HepG2 (cell line): ENCODE data around the gene RAB29. TPM values are rescaled to one million over a fixed set of nuclear protein-coding genes. Genes with fewer than 3 reads are reported as not detected.

Experiments used
- ARID3A ChIP-seq: IDR thresholded peaks from 2 replicates; pipeline ENCODE4 v1.6.1; 2012; ENCODE audit warnings: low read depth, low read length, improper control_type of control experiment
- CHCHD3 ChIP-seq: sonication (generic); formaldehyde crosslinking; IDR thresholded peaks from 2 replicates; pipeline ENCODE4 v1.8.0; 2022; ENCODE audit warnings: mild to moderate bottlenecking, missing genetic modification reagents, moderate library complexity
- FIP1L1 ChIP-seq: fragments of 200-400 bp; formaldehyde crosslinking; IDR thresholded peaks from 2 replicates; pipeline ENCODE4 v1.6.1; 2018; ENCODE audit warnings: low read depth, mild to moderate bottlenecking, low read length, moderate library complexity, borderline replicate concordance; ENCODE audit not compliant: insufficient read depth
- FOXK1 ChIP-seq: sonication (generic); formaldehyde crosslinking; IDR thresholded peaks from 2 replicates; pipeline ENCODE4 v1.4.0; 2020; ENCODE audit warnings: low read depth, missing genetic modification reagents, borderline replicate concordance
- MYNN ChIP-seq: sonication (generic); formaldehyde crosslinking; IDR thresholded peaks from 2 replicates; pipeline ENCODE4 v1.4.0; 2020; ENCODE audit warnings: mild to moderate bottlenecking, low read depth, missing genetic modification reagents
- NR0B2 ChIP-seq: sonication (generic); formaldehyde crosslinking; IDR thresholded peaks from 2 replicates; pipeline ENCODE4 v1.4.0; 2020; ENCODE audit warnings: mild to moderate bottlenecking, missing genetic modification reagents
- PHB2 ChIP-seq: fragments of 450-650 bp; IDR thresholded peaks from 2 replicates; pipeline ENCODE4 v1.6.1; 2018; ENCODE audit not compliant: partially characterized antibody
- PHF21A ChIP-seq: sonication (generic); formaldehyde crosslinking; IDR thresholded peaks from 2 replicates; pipeline ENCODE4 v1.5.0; 2020; ENCODE audit warnings: mild to moderate bottlenecking, missing genetic modification reagents
- PHF5A ChIP-seq: IDR thresholded peaks from one replicate; pipeline ENCODE4 v1.6.1; 2018; ENCODE audit warnings: low read depth, missing genetic modification reagents; ENCODE audit not compliant: unreplicated experiment
- TGIF2 ChIP-seq: IDR thresholded peaks from 2 replicates; pipeline ENCODE4 v1.6.1; 2016; ENCODE audit warnings: control low read depth, missing compliant biosample characterization
- ZNF460 ChIP-seq: sonication (generic); formaldehyde crosslinking; IDR thresholded peaks from 2 replicates; pipeline ENCODE4 v1.5.1; 2020; ENCODE audit warnings: missing genetic modification reagents, mild to moderate bottlenecking, borderline replicate concordance
- ZNF567 ChIP-seq: sonication (generic); formaldehyde crosslinking; IDR thresholded peaks from 2 replicates; pipeline ENCODE4 v1.8.1; 2023; ENCODE audit warnings: mild to moderate bottlenecking, missing genetic modification reagents, borderline replicate concordance
- ZNF616 ChIP-seq: sonication (generic); formaldehyde crosslinking; IDR thresholded peaks from 2 replicates; pipeline ENCODE4 v1.5.0; 2020; ENCODE audit warnings: low read depth, mild to moderate bottlenecking, missing genetic modification reagents
- ZNF619 ChIP-seq: sonication (generic); formaldehyde crosslinking; IDR thresholded peaks from 2 replicates; pipeline ENCODE4 v1.4.0; 2020; ENCODE audit warnings: mild to moderate bottlenecking, missing genetic modification reagents
- ZNF687 ChIP-seq: sonication (generic); formaldehyde crosslinking; IDR thresholded peaks from 2 replicates; pipeline ENCODE4 v1.5.1; 2020; ENCODE audit warnings: mild to moderate bottlenecking, missing genetic modification reagents, moderate library complexity
- polyA plus RNA-seq, 8 experiments: library from polyadenylated mRNA; depleted of rRNA in 3 of 8; stranded (reverse) in 7 of 8; unstranded in 1 of 8; fragments of >200 nt; fragmentation: Illumina TruSeq in 4 of 8; extraction: Trizol in 4 of 8; gene quantifications; 2 replicates each; pipeline versions ENCODE4 v1.2.1 to v1.2.3, GENCODE V29; 2011 to 2016; ENCODE audit warnings: low read depth in 4 of 8, missing spikeins in 1 of 8, mixed read lengths in 1 of 8; ENCODE audit not compliant: insufficient read depth in 1 of 8
- total RNA-seq, 5 experiments: library from RNA; depleted of rRNA; stranded (reverse); fragments of >200 nt; fragmentation: Illumina TruSeq; extraction: Trizol; gene quantifications; 2 replicates each; pipeline ENCODE4 v1.2.3, GENCODE V29; 2016; ENCODE audit warnings: low read depth in 1 of 5

The RAB29 gene
- total and polyA plus RNA-seq, 2 of the 13 experiments (the other 11 are each of a cell fraction or from before 2014, with no cell fraction given), result 8.7 to 10.1 TPM

GRCh38 chr1:205750138-205751035 is 24.9 kb downstream of the RAB29 start, which contains the start of gene NUCKS1 (continued):
- TF ChIP-seq PHF5A (no peak), FOXK1 (CRISPR knock-in tag) (peak; percentile 69; the same call in 1 of the 2 replicates), PHF21A (peak; percentile 73), CHCHD3 (CRISPR knock-in tag) (no peak), ZNF460 (CRISPR knock-in tag) (no peak), FIP1L1 (no peak), MYNN (CRISPR knock-in tag) (no peak), ARID3A (peak; percentile 56; the same call in 1 of the 2 replicates), ZNF616 (no peak), ZNF619 (CRISPR knock-in tag) (no peak), TGIF2 (peak; percentile 53; the same call in 1 of the 2 replicates), PHB2 (no peak), NR0B2 (CRISPR knock-in tag) (no peak), ZNF567 (CRISPR knock-in tag) (no peak), ZNF687 (CRISPR knock-in tag) (no peak)
